Loucy (cell line): ENCODE results near the gene OS9.
A peak's percentile ranks its signal among the peaks of the same experiment; 100 is the strongest.

ENCODE experiments used
- H2AFZ ChIP-seq: fragments of 200-600 bp; sonication (generic); 2 replicates; pipeline ENCODE4 v1.6.0; 2016; ENCODE audit warnings: antibody characterized with exemption, mild to moderate bottlenecking, low read length, moderate library complexity
- H3F3A ChIP-seq: fragments of 200-600 bp; 2 replicates; pipeline ENCODE4 v1.6.0; 2016; ENCODE audit warnings: antibody characterized with exemption, low read depth, mild to moderate bottlenecking
- H3K27me3 ChIP-seq: fragments of 200-600 bp; sonication (generic); 2 replicates; pipeline ENCODE4 v1.6.1; 2014; ENCODE audit warnings: low read length, mild to moderate bottlenecking; ENCODE audit not compliant: insufficient read depth, poor library complexity, severe bottlenecking
- H3K36me3 ChIP-seq: fragments of 200-600 bp; sonication (generic); 2 replicates; pipeline ENCODE4 v1.6.1; 2016; ENCODE audit warnings: low read length; ENCODE audit not compliant: insufficient read depth
- H3K4me1 ChIP-seq: fragments of 200-600 bp; sonication (generic); 2 replicates; pipeline ENCODE4 v1.5.1; 2014; ENCODE audit warnings: low read length, mild to moderate bottlenecking; ENCODE audit not compliant: insufficient read depth, poor library complexity, severe bottlenecking
- H3K4me2 ChIP-seq: fragments of 200-600 bp; sonication (generic); 2 replicates; pipeline ENCODE4 v1.6.0; 2014; ENCODE audit warnings: antibody characterized with exemption, low read length, low read depth, mild to moderate bottlenecking; ENCODE audit not compliant: poor library complexity, severe bottlenecking
- H3K4me3 ChIP-seq: fragments of 200-600 bp; sonication (generic); 2 replicates; pipeline ENCODE4 v1.5.1; 2014; ENCODE audit warnings: low read length, mild to moderate bottlenecking, mixed read lengths; ENCODE audit not compliant: poor library complexity, severe bottlenecking
- H3K79me2 ChIP-seq: fragments of 200-600 bp; sonication (generic); 2 replicates; pipeline ENCODE4 v1.6.1; 2014; ENCODE audit warnings: low read length; ENCODE audit not compliant: insufficient read depth
- H3K9ac ChIP-seq: fragments of 200-600 bp; sonication (generic); 2 replicates; pipeline ENCODE4 v1.6.0; 2014; ENCODE audit warnings: mild to moderate bottlenecking, low read depth, low read length, moderate library complexity; ENCODE audit not compliant: poor library complexity, severe bottlenecking
- H3K9me2 ChIP-seq: fragments of 200-600 bp; sonication (generic); replicated peaks from 2 replicates; pipeline ENCODE4 v1.6.1; 2016; ENCODE audit warnings: low read depth, low read length, mixed read lengths
- H3K9me3 ChIP-seq: fragments of 200-600 bp; sonication (generic); 2 replicates; pipeline ENCODE4 v1.6.1; 2014; ENCODE audit warnings: mild to moderate bottlenecking, antibody characterized with exemption, low read length, low read depth; ENCODE audit not compliant: insufficient read depth
- H4K20me1 ChIP-seq: fragments of 200-600 bp; sonication (generic); 2 replicates; pipeline ENCODE4 v1.6.0; 2014; ENCODE audit warnings: antibody characterized with exemption, low read length, mild to moderate bottlenecking; ENCODE audit not compliant: insufficient read depth, poor library complexity, severe bottlenecking
- EZH2phosphoT487 ChIP-seq: fragments of 200-600 bp; IDR thresholded peaks from 2 replicates; pipeline ENCODE4 v1.6.1; 2018; ENCODE audit warnings: antibody characterized with exemption, mild to moderate bottlenecking, moderate library complexity, borderline replicate concordance
- TF ChIP-seq, protein P1 (sequence below): fragments of 200-600 bp; sonication (generic); conservative IDR thresholded peaks from 2 replicates; pipeline ENCODE4 v1.5.1; 2014; ENCODE audit warnings: mild to moderate bottlenecking, antibody characterized with exemption, low read length

Gene OS9

DNA sequence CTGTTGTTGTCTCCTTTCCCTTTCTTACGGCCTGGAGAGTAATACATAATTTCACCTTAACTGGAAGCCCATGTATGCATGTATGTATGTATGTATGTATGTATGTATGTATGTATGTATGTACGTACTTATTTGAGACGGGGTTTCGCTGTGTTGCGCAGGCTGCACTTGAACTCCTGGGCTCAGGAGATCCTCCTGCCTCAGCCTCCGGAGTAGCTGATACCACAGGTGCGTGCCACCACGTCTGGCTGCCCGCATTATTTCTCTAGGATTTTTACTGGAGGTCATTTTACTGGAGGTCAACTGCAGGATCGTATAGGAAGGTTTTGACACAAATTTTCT, 644 bp upstream of the OS9 start:
- H3F3A ChIP-seq = no peaks in the 10 kb centered on the region
- peak overlapping the region; percentile 98 for H2AFZ ChIP-seq
- TF ChIP-seq, protein P1, sequence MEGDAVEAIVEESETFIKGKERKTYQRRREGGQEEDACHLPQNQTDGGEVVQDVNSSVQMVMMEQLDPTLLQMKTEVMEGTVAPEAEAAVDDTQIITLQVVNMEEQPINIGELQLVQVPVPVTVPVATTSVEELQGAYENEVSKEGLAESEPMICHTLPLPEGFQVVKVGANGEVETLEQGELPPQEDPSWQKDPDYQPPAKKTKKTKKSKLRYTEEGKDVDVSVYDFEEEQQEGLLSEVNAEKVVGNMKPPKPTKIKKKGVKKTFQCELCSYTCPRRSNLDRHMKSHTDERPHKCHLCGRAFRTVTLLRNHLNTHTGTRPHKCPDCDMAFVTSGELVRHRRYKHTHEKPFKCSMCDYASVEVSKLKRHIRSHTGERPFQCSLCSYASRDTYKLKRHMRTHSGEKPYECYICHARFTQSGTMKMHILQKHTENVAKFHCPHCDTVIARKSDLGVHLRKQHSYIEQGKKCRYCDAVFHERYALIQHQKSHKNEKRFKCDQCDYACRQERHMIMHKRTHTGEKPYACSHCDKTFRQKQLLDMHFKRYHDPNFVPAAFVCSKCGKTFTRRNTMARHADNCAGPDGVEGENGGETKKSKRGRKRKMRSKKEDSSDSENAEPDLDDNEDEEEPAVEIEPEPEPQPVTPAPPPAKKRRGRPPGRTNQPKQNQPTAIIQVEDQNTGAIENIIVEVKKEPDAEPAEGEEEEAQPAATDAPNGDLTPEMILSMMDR = no peak
- TF ChIP-seq EZH2phosphoT487 = no peak
- no peaks in the 10 kb centered on the region for H3K9me2 ChIP-seq
- no peak overlapping the region for H3K9ac ChIP-seq
- peaks cover 7% of the 10 kb centered on the region for H4K20me1 ChIP-seq
- peak overlapping the region; percentile 70 for H3K4me2 ChIP-seq
- H3K9me3 ChIP-seq = no peaks in the 10 kb centered on the region
- peaks cover 8% of the 10 kb centered on the region for H3K4me1 ChIP-seq
- H3K36me3 ChIP-seq = peaks cover 10% of the 10 kb centered on the region; the same call in 1 of the 2 replicates
- peak overlapping the region; percentile 61 for H3K4me3 ChIP-seq
- no peaks in the 10 kb centered on the region for H3K27me3 ChIP-seq
- H3K79me2 ChIP-seq = peaks cover 22% of the 10 kb centered on the region

DNA sequence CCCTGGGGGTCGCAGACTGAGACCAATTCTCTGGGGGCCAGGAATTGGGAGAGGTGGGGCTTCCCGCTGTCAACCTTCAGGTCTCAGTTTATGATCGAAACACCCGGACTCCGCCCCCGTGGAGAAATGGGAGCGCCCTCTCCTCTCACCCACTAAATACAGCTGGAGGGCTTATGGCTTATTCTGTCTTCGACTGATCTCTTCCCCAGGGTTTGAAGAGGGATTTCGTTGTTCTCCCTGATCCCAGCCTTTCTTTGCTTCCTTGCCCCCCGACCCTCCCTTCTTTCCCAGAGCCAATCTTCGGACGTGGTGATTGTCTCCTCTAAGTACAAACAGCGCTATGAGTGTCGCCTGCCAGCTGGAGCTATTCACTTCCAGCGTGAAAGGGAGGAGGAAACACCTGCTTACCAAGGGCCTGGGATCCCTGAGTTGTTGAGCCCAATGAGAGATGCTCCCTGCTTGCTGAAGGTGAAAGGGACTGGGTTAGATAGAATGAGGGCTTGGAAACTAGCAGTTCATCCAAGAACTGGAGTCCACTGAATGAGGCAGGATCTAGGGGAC, 607 bp downstream of the OS9 start:
- Histone ChIP-seq H3K36me3 (peaks cover 10% of the 10 kb centered on the region; the same call in 1 of the 2 replicates), H3K9me2 (no peaks in the 10 kb centered on the region), H3F3A (no peaks in the 10 kb centered on the region), H3K27me3 (no peaks in the 10 kb centered on the region), H3K9me3 (no peaks in the 10 kb centered on the region), H3K4me3 (peak overlapping the region; percentile 88), H3K4me2 (peak overlapping the region; percentile 100), H2AFZ (peak overlapping the region; percentile 94), H3K4me1 (peaks cover 8% of the 10 kb centered on the region), H3K79me2 (peaks cover 22% of the 10 kb centered on the region), H4K20me1 (peaks cover 7% of the 10 kb centered on the region), H3K9ac (peak overlapping the region; percentile 80)
- TF ChIP-seq, protein P1 = no peak
- TF ChIP-seq EZH2phosphoT487 = no peak

DNA sequence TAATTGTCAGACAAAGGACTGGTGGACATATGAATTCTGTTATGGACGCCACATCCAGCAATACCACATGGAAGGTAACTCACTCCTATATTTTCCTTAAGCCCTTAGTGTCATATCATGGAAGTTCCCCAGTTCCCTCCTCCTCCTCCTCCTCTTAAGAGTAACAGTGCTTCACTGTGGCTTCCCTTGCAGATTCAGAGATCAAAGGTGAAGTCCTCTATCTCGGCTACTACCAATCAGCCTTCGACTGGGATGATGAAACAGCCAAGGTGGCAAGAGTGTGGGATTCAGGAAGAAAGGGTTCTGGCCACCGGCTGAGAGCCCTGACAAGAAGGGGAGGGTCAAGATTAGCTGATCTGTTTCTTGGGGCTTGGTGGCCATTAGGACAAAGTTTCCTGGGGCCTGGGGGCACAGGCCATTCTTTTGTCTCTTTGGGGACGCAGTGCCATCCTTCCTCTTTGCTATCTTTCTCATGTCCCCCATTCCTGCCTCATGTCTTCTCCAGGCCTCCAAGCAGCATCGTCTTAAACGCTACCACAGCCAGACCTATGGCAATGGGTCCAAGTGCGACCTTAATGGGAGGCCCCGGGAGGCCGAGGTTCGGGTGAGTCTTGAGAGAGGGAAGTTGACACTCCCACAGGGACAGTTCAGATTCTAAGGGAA, 2.0 kb downstream of the OS9 start:
- Histone ChIP-seq H3K4me2 (peak overlapping the region; percentile 100), H3K9ac (no peak overlapping the region), H3K4me1 (peaks cover 8% of the 10 kb centered on the region), H3K27me3 (no peaks in the 10 kb centered on the region), H3K36me3 (peaks cover 10% of the 10 kb centered on the region; the same call in 1 of the 2 replicates), H3K79me2 (peaks cover 22% of the 10 kb centered on the region), H3K4me3 (peak overlapping the region; percentile 88), H3K9me3 (no peaks in the 10 kb centered on the region), H3F3A (no peaks in the 10 kb centered on the region), H2AFZ (no peak overlapping the region), H4K20me1 (peaks cover 7% of the 10 kb centered on the region), H3K9me2 (no peaks in the 10 kb centered on the region)
- no peak for TF ChIP-seq EZH2phosphoT487
- TF ChIP-seq, protein P1 = no peak
